ENCODE data around the gene MIDN. TPM values are rescaled to one million over a fixed set of nuclear protein-coding genes. Genes with fewer than 3 reads are reported as not detected.
A peak's percentile ranks its signal among the peaks of the same experiment; 100 is the strongest.

The MIDN gene
- total RNA-seq, 2 donors from 2014 or later: 80.1 to 124 TPM

- Histone ChIP-seq H3K9me3 (no peaks in the 10 kb centered on the region), H3K4me1 (ENCODE audit: control insufficient read depth in 1 of 2, low read depth in 2 of 2) (peaks cover 56 to 77% of the 10 kb centered on the region in 2 donors), H3K36me3 (peaks cover 27% of the 10 kb centered on the region), H3K27ac (peak overlapping the region; percentile 76 to 95), H3K4me3 (peak overlapping the region; percentile 82), H3K27me3 (replicated peaks; ENCODE audit: insufficient read depth) (no peaks in the 10 kb centered on the region)
- ATAC-seq (ENCODE audit: insufficient number of reproducible peaks, low FRiP score, low read depth) (no peak), DNase-seq (ENCODE audit: low spot score) (no peak)
- TF ChIP-seq, protein P1, sequence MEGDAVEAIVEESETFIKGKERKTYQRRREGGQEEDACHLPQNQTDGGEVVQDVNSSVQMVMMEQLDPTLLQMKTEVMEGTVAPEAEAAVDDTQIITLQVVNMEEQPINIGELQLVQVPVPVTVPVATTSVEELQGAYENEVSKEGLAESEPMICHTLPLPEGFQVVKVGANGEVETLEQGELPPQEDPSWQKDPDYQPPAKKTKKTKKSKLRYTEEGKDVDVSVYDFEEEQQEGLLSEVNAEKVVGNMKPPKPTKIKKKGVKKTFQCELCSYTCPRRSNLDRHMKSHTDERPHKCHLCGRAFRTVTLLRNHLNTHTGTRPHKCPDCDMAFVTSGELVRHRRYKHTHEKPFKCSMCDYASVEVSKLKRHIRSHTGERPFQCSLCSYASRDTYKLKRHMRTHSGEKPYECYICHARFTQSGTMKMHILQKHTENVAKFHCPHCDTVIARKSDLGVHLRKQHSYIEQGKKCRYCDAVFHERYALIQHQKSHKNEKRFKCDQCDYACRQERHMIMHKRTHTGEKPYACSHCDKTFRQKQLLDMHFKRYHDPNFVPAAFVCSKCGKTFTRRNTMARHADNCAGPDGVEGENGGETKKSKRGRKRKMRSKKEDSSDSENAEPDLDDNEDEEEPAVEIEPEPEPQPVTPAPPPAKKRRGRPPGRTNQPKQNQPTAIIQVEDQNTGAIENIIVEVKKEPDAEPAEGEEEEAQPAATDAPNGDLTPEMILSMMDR (IDR thresholded peaks at IDR 0.05): no peak
These were observed 11.7 kb downstream of the MIDN start for GRCh38 chr19:1259876-1260748.

DNA sequence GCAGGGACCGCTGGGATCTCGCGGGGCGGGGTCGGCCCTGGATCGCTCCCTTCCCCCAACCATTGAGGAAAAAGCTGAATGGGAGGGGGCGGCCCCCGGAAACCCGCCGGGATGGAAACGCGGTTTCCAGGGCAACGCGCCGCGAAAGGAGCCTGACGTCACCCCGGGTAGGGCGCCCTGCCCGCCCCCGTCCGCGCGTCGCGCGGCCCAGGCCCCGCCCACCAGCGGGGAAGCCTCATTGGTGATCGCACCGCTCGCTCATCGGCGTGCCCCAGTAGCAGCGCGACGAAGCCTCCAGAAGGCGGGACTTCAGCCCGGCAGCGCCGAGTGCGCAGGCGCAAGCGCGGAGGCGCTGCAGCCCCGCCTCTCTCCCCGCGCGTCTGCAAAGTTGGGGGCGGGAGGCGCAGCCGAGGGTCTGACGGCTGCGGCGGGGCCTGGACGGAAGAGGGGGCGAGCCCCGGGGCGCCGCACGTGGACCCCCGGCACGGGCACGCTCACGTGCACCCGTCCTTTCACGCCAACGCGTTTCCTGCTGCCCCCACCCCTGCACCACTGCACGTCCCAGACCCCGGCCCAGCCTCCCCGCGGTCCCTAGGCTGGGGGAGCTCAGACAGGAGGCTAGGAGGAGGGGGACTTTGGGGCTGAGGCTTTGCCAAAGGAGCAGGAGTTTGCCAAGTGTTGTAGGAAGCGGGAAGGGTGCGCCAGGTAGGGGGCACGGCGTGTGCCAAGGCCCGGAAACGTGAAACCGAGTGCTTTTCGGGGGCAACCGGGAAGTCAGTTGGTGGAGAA, 12.6 kb downstream of the MIDN start:
- Histone ChIP-seq H3K36me3 (peaks cover 18% of the 10 kb centered on the region), H3K27ac (peak overlapping the region; percentile 95 to 98), H3K4me3 (peak overlapping the region; percentile 82), H3K27me3 (replicated peaks; ENCODE audit: insufficient read depth) (no peaks in the 10 kb centered on the region), H3K4me1 (ENCODE audit: control insufficient read depth in 1 of 2, low read depth in 2 of 2) (peaks cover 53 to 76% of the 10 kb centered on the region in 2 donors), H3K9me3 (no peaks in the 10 kb centered on the region)
- DNase-seq (ENCODE audit: low spot score) (no peak), ATAC-seq (ENCODE audit: insufficient number of reproducible peaks, low FRiP score, low read depth) (peak; percentile 19)
- TF ChIP-seq, protein P1 (IDR thresholded peaks at IDR 0.05): no peak

GRCh38 chr19:1261538-1261797, 13.1 kb downstream of the MIDN start:
- peak overlapping the region; percentile 95 to 98 for H3K27ac ChIP-seq
- ATAC-seq (ENCODE audit: insufficient number of reproducible peaks, low FRiP score, low read depth): no peak

DNA sequence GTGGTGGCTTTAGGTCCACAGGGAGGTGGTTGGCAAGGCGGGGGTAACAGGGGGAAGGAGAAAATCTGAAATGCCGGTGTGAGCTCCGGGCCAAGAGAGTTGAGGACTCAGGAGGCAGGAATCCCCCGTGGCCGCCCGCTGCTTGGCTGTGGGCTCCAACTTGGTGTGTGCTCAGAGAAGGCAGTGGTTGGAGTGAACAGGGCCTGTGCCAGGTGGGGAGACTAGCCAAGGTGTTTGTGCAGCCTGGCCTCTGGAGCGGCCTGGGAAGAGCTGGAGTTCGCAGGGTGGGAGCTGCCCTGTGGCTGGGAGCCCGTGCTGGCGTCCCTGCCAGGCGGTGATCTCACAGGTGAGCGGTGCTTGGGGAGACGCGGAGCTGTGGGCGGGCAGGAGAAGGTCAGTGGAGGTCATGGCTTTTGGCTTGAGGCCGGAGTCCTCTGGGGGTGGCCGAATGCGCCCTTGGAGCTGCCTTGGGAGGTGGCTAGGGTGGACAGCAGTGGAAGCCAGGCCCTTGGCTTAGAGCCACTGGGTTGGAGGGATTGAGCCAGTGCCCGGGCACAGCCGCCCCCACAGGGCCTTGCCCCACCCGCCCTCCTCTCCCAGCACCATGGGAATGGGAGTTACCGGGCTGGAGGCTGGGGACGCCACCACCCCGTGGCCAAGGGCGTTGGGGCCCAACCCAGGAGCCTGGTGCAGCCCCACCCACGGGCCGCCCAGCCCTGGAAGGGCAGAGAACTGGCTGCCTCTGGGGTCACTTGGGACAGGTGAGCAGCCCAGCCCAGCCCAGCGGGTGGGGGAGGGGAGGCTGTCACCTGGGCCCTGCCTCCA, 13.6 kb downstream of the MIDN start:
- Histone ChIP-seq H3K27ac (peak overlapping the region; percentile 95 to 98), H3K4me1 (ENCODE audit: control insufficient read depth in 1 of 2, low read depth in 2 of 2) (peaks cover 57 to 79% of the 10 kb centered on the region in 2 donors), H3K9me3 (no peaks in the 10 kb centered on the region), H3K36me3 (peaks cover 9% of the 10 kb centered on the region), H3K27me3 (replicated peaks; ENCODE audit: insufficient read depth) (no peaks in the 10 kb centered on the region), H3K4me3 (peak overlapping the region; percentile 82)
- peak; percentile 8 for ATAC-seq (ENCODE audit: insufficient number of reproducible peaks, low FRiP score, low read depth)
- peak; percentile 74 for DNase-seq (ENCODE audit: low spot score)
- TF ChIP-seq, protein P1 (IDR thresholded peaks at IDR 0.05): no peak

More at GRCh38 chr19:1261538-1261797, 13.1 kb downstream of the MIDN start:
- H3K4me3 ChIP-seq: peak overlapping the region; percentile 82
- no peaks in the 10 kb centered on the region for H3K27me3 ChIP-seq (replicated peaks; ENCODE audit: insufficient read depth)
- peaks cover 13% of the 10 kb centered on the region for H3K36me3 ChIP-seq
- TF ChIP-seq, protein P1 (IDR thresholded peaks at IDR 0.05): no peak
- H3K9me3 ChIP-seq: no peaks in the 10 kb centered on the region
- H3K4me1 ChIP-seq (ENCODE audit: control insufficient read depth in 1 of 2, low read depth in 2 of 2): peaks cover 57 to 78% of the 10 kb centered on the region in 2 donors
- no peak for DNase-seq (ENCODE audit: low spot score)

Data from thoracic aorta (tissue), 2 donors.